GM23338 (cell line): ENCODE data around the gene CUBN. TPM values are rescaled to one million over a fixed set of nuclear protein-coding genes. Genes with fewer than 3 reads are reported as not detected.

Experiments used
- ATAC-seq: fragments of 200-7000 bp; cut with Tn5 transposase; 3 replicates; pipeline ENCODE4 v1.9.1; 2020
- DNase-seq: peaks from one replicate; pipeline ENCODE4 v3.0.0-alpha.2; 2015; ENCODE audit warnings: low spot score
- H2AFZ ChIP-seq: fragments of 200-600 bp; sonication (generic); 2 replicates; pipeline ENCODE4 v1.8.0; 2016; ENCODE audit warnings: antibody characterized with exemption, mild to moderate bottlenecking, moderate library complexity
- H3F3A ChIP-seq: fragments of 200-600 bp; sonication (generic); replicated peaks from 2 replicates; pipeline ENCODE4 v1.8.0; 2017; ENCODE audit warnings: antibody characterized with exemption, mixed run types, low read depth
- H3K27ac ChIP-seq: fragments of 200-600 bp; sonication (generic); 2 replicates; pipeline ENCODE4 v1.6.1; 2016; ENCODE audit warnings: low read depth
- H3K27me3 ChIP-seq: fragments of 200-600 bp; sonication (generic); 2 replicates; pipeline ENCODE4 v1.8.0; 2016; ENCODE audit warnings: mild to moderate bottlenecking, mixed run types, moderate library complexity; ENCODE audit not compliant: insufficient read depth
- H3K36me3 ChIP-seq: fragments of 200-600 bp; sonication (generic); 2 replicates; pipeline ENCODE4 v1.8.0; 2016; ENCODE audit warnings: mild to moderate bottlenecking; ENCODE audit not compliant: insufficient read depth
- H3K4me1 ChIP-seq: fragments of 200-600 bp; sonication (generic); 2 replicates; pipeline ENCODE4 v1.8.0; 2016; ENCODE audit warnings: mild to moderate bottlenecking, moderate library complexity; ENCODE audit not compliant: insufficient read depth
- H3K4me2 ChIP-seq: fragments of 200-600 bp; sonication (generic); 2 replicates; pipeline ENCODE4 v1.7.1; 2017; ENCODE audit warnings: mixed run types
- H3K4me3 ChIP-seq: fragments of 200-600 bp; sonication (generic); 2 replicates; pipeline ENCODE4 v1.6.1; 2016; ENCODE audit warnings: mixed run types
- H3K79me2 ChIP-seq: fragments of 200-600 bp; sonication (generic); replicated peaks from 2 replicates; pipeline ENCODE4 v1.8.0; 2017; ENCODE audit warnings: mild to moderate bottlenecking; ENCODE audit not compliant: insufficient read depth
- H3K9me2 ChIP-seq: fragments of 200-600 bp; sonication (generic); 2 replicates; pipeline ENCODE4 v1.8.0; 2017; ENCODE audit not compliant: insufficient read depth
- H4K20me1 ChIP-seq: fragments of 200-600 bp; sonication (generic); replicated peaks from 2 replicates; pipeline ENCODE4 v1.8.0; 2017; ENCODE audit warnings: mild to moderate bottlenecking; ENCODE audit not compliant: insufficient read depth
- H3K27ac Mint-ChIP-seq: 2 replicates; pipeline ENCODE4 v1.8.0; 2020; ENCODE audit warnings: inconsistent platforms, mild to moderate bottlenecking, moderate library complexity, mixed read lengths
- H3K27me3 Mint-ChIP-seq: 3 replicates; pipeline ENCODE4 v1.8.0; 2022; ENCODE audit warnings: low read depth, mild to moderate bottlenecking, moderate library complexity, mixed read lengths, inconsistent platforms; ENCODE audit not compliant: insufficient read depth, poor library complexity
- H3K36me3 Mint-ChIP-seq: 3 replicates; pipeline ENCODE4 v1.8.0; 2021; ENCODE audit warnings: low read depth, mild to moderate bottlenecking, inconsistent platforms, moderate library complexity, mixed read lengths
- H3K4me1 Mint-ChIP-seq: 3 replicates; pipeline ENCODE4 v1.8.0; 2020; ENCODE audit warnings: mild to moderate bottlenecking, inconsistent platforms, mixed read lengths
- H3K4me3 Mint-ChIP-seq: 3 replicates; pipeline ENCODE4 v1.8.0; 2021; ENCODE audit warnings: moderate library complexity, mild to moderate bottlenecking, inconsistent platforms, mixed read lengths
- H3K9me3 Mint-ChIP-seq: 3 replicates; pipeline ENCODE4 v1.8.0; 2020; ENCODE audit warnings: moderate library complexity, mild to moderate bottlenecking, inconsistent platforms, mixed read lengths
- CREB1 ChIP-seq: fragments of 250-450 bp; sonication (Bioruptor Pico); IDR thresholded peaks from 2 replicates; pipeline ENCODE4 v1.5.0; 2020; ENCODE audit warnings: low read depth, mild to moderate bottlenecking, moderate library complexity
- CTCF ChIP-seq, 2 experiments: fragments of 200-600 bp in 1 of 2; sonication (generic) in 1 of 2; conservative IDR thresholded peaks; 2 replicates each; pipeline versions ENCODE4 v1.5.1 to v1.6.1; 2016 to 2017; ENCODE audit warnings: antibody characterized with exemption in 2 of 2, low read depth in 2 of 2, mild to moderate bottlenecking in 2 of 2, moderate library complexity in 1 of 2
- ETS1 ChIP-seq: IDR thresholded peaks from 2 replicates; pipeline ENCODE4 v1.6.1; 2016; ENCODE audit warnings: antibody characterized with exemption
- JUNB ChIP-seq: IDR thresholded peaks from one replicate; pipeline ENCODE4 v1.6.1; 2016; ENCODE audit warnings: antibody characterized with exemption; ENCODE audit not compliant: unreplicated experiment
- NANOG ChIP-seq: IDR thresholded peaks from 2 replicates; pipeline ENCODE4 v1.6.1; 2016; ENCODE audit warnings: antibody characterized with exemption, borderline replicate concordance
- polyA plus RNA-seq: library from polyadenylated mRNA; unstranded; fragments of >200 nt; fragmentation: Nextera tagmentation; extraction: Ambion mirVana; gene quantifications from 2 replicates; pipeline ENCODE4 v1.2.1, GENCODE V29; 2016
- total RNA-seq: library from RNA; depleted of rRNA; stranded (reverse); fragments of >200 nt; shearing (Covaris generic); gene quantifications from 2 replicates; pipeline ENCODE4 v1.2.3, GENCODE V29; 2014

CUBN gene
- total and polyA plus RNA-seq, 2 experiments from 2014 or later, result 0.06 to 1.8 TPM

- H3K27ac Mint-ChIP-seq, result no peak overlapping the region
Observed at GRCh38 chr10:17005621-17006566, 123.7 kb downstream of the CUBN start.

GRCh38 chr10:17004801-17005380, 124.7 kb downstream of the CUBN start:
- Histone ChIP-seq H3K4me1 (no peaks in the 10 kb centered on the region), H3K4me3 (no peak overlapping the region), H3K79me2 (no peaks in the 10 kb centered on the region), H3K4me2 (no peak overlapping the region), H3F3A (no peaks in the 10 kb centered on the region), H3K27me3 (no peaks in the 10 kb centered on the region), H4K20me1 (no peaks in the 10 kb centered on the region), H3K36me3 (no peaks in the 10 kb centered on the region), H3K27ac (no peak overlapping the region), H3K9me2 (peaks cover 9% of the 10 kb centered on the region; the same call in 1 of the 2 replicates), H2AFZ (no peak overlapping the region)
- Mint-ChIP-seq H3K36me3 (peaks cover 7% of the 10 kb centered on the region; the same call in 2 of the 3 replicates), H3K4me3 (no peak overlapping the region), H3K27me3 (no peaks in the 10 kb centered on the region), H3K4me1 (no peaks in the 10 kb centered on the region), H3K9me3 (peaks cover 8% of the 10 kb centered on the region), H3K27ac (no peak overlapping the region)
- DNase-seq (no peak), ATAC-seq (no peak)
- TF ChIP-seq CREB1 (no peak), ETS1 (no peak), NANOG (no peak), CTCF (conservative IDR thresholded peaks at IDR 0.05; ENCODE audit: low read depth in 2 of 2) (no peak), JUNB (no peak)

More at GRCh38 chr10:17005621-17006566, 123.7 kb downstream of the CUBN start:
- Mint-ChIP-seq H3K9me3 (peaks cover 7% of the 10 kb centered on the region), H3K4me3 (no peak overlapping the region), H3K36me3 (peaks cover 7% of the 10 kb centered on the region; the same call in 2 of the 3 replicates), H3K27me3 (no peaks in the 10 kb centered on the region), H3K4me1 (no peaks in the 10 kb centered on the region)
- peaks cover 7% of the 10 kb centered on the region; the same call in 1 of the 2 replicates for H3K9me2 ChIP-seq
- no peaks in the 10 kb centered on the region for H3F3A ChIP-seq
- no peak for ATAC-seq
- H3K4me2 ChIP-seq, result no peak overlapping the region
- TF ChIP-seq ETS1, result no peak
- no peak for TF ChIP-seq CTCF (conservative IDR thresholded peaks at IDR 0.05; ENCODE audit: low read depth in 2 of 2)
- DNase-seq, result no peak
- H3K36me3 ChIP-seq, result no peaks in the 10 kb centered on the region
- no peaks in the 10 kb centered on the region for H3K79me2 ChIP-seq
- no peaks in the 10 kb centered on the region for H3K4me1 ChIP-seq
- no peaks in the 10 kb centered on the region for H3K27me3 ChIP-seq
- no peaks in the 10 kb centered on the region for H4K20me1 ChIP-seq
- no peak overlapping the region for H3K27ac ChIP-seq
- H2AFZ ChIP-seq, result no peak overlapping the region
- no peak overlapping the region for H3K4me3 ChIP-seq
